Stimulated activated naive CD8-positive, alpha-beta T cell treated with anti-CD3 and anti-CD28 coated beads, Interleukin-15, amount 100 ng/mL, for 72 hours (primary cell): ENCODE data around the gene POPDC2.
"Not testable (repeated sequence)": the region's sequence is repeated elsewhere in the genome, so short reads cannot be mapped to it uniquely, and the experiment has no call there.

Source experiments
- ATAC-seq: fragments of 150-1000 bp; cut with Tn5 transposase; 2 replicates; pipeline ENCODE4 v1.10.0; 2021; ENCODE audit warnings: mild to moderate bottlenecking, moderate library complexity
- DNase-seq, 2 donors: peaks; one replicate each; pipeline ENCODE4 v3.0.0; 2021 to 2022
- H3K27ac Mint-ChIP-seq, 2 donors: one replicate each; pipeline ENCODE4 v1.8.0; 2022; ENCODE audit warnings: mild to moderate bottlenecking in 2 of 2, mixed read lengths in 2 of 2, moderate library complexity in 2 of 2
- H3K27me3 Mint-ChIP-seq: one replicate; pipeline ENCODE4 v1.8.0; 2022; ENCODE audit warnings: mixed read lengths
- H3K4me1 Mint-ChIP-seq: one replicate; pipeline ENCODE4 v1.8.0; 2022; ENCODE audit warnings: mild to moderate bottlenecking, mixed read lengths
- H3K4me3 Mint-ChIP-seq, 2 donors: one replicate each; pipeline ENCODE4 v1.8.0; 2022; ENCODE audit warnings: mild to moderate bottlenecking in 2 of 2, mixed read lengths in 2 of 2, moderate library complexity in 1 of 2
- H3K9me3 Mint-ChIP-seq, 2 donors: one replicate each; pipeline ENCODE4 v1.8.0; 2022; ENCODE audit warnings: mixed read lengths in 2 of 2

The POPDC2 gene

DNA sequence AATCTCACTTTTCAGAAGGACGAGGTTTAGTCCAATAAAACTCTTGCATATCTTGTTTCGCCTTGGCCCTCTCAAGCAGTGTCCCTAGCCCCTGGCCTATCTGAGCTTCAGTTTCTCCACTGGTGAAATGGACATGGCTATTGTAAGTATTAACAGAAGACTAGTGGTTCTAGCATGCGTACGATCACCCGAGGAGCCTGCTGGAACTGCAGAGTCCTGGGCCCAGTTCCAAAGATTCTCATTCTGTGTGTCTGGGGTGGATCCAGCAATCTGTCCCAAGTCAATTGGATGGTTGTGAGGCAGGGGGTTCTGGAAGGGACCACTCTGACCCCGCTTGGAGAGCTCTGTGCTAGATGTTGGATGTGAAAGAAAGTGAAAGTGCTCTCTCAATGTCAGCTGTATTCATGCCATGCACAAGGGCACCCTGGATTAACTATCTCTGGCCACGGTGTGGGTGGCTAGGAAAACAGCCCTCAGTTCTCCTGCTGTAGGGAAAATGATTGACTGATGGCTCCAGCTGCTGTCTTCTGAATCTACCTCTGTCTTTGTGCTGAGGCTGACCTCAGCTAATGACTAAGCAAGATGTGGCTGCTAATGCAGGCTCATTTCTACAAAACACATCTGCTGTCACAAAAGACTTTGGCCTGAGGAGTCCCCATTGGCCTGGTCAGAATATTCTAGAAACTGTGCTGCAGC lies 64.6 kb downstream of the POPDC2 start:
- ATAC-seq (no peak), DNase-seq (no peak)
- Mint-ChIP-seq H3K27ac (no peak overlapping the region), H3K4me3 (no peak overlapping the region), H3K27me3 (peaks cover under 1% of the 10 kb centered on the region), H3K9me3 (peaks cover 0 to 3% of the 10 kb centered on the region in 2 donors), H3K4me1 (peaks cover 48% of the 10 kb centered on the region)

DNA sequence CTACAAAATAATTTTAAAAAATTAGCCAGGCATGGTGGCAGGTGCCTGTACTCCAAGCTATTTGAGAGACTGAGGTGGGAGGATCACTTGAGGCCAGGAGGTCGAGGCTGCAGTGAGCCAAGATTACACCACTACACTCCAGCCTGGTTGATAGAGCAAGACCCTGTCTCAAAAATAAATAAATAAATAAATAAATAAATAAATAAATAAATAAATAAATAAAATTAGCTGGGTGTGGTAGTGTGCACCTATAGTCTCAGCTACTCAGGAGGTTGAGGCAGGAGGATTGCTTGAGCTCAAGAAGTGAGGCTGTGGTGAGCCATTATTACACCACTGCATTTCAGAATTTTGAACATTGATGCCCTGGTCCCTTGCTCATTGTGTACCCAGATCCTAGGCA lies 65.5 kb downstream of the POPDC2 start:
- H3K27ac Mint-ChIP-seq, H3K27me3 Mint-ChIP-seq, DNase-seq, H3K4me3 Mint-ChIP-seq, ATAC-seq: not testable (repeated sequence)
- Mint-ChIP-seq H3K9me3 (peaks cover 0 to 11% of the 10 kb centered on the region in 2 donors), H3K4me1 (peaks cover 41% of the 10 kb centered on the region)

DNA sequence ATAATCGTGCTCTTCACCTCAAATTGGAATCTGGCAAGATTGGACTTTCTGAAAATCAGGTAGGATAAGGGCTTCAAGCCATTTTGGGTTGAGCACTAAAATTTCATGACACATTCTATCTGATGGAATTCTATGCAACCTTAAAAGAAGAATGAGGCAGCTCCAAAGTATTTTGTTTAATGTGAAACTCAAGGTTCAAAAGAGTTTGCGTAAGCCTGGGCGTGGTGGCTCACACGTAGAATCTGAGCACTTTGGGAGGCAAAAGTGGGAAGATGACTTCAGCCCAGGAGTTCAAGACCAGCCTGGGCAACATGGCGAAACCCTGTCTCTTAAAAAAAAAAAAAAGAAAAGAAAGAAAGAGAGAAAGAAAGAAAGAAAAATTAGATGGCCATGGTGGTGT lies 66.3 kb downstream of the POPDC2 start:
- peak overlapping the region in 1 of 2 donors; percentile 54 for H3K27ac Mint-ChIP-seq
- no peak overlapping the region for H3K4me3 Mint-ChIP-seq
- peaks cover 0 to 13% of the 10 kb centered on the region in 2 donors for H3K9me3 Mint-ChIP-seq
- ATAC-seq (no peak), DNase-seq (no peak)
- peaks cover 16% of the 10 kb centered on the region for H3K27me3 Mint-ChIP-seq
- H3K4me1 Mint-ChIP-seq = peaks cover 40% of the 10 kb centered on the region

DNA sequence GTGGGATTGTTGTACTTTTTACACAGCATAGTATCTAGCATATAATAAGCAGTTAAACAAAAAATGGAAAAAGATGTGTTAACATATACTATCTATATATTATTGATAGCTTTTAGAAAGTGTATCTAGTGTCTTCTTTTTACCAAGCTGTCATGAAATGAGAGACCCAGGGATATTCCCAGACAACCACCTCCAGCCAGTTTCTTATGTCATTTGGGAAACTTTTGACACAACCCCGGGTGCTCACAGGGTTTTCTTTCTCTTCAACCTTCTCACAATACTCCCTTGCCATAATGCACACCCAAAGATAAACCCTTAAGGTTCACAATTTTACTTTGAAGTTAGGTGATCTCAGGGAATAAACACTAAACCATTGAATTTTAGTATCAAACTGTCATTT lies 67.5 kb downstream of the POPDC2 start:
- Mint-ChIP-seq H3K27ac (no peak overlapping the region), H3K9me3 (peaks cover 0 to 13% of the 10 kb centered on the region in 2 donors), H3K4me3 (no peak overlapping the region), H3K27me3 (peaks cover 16% of the 10 kb centered on the region), H3K4me1 (peaks cover 40% of the 10 kb centered on the region)
- DNase-seq (no peak), ATAC-seq (no peak)
